Transverse colon (tissue), 4 donors: ENCODE data around the gene OR6N2. TPM values are rescaled to one million over a fixed set of nuclear protein-coding genes. Genes with fewer than 3 reads are reported as not detected.

ENCODE experiments used
- DNase-seq: peaks from one replicate; pipeline ENCODE4 v3.0.0-alpha.2; 2019
- H3K27ac ChIP-seq, 4 donors: fragments of 200-600 bp; sonication (generic); 2 replicates each; pipeline ENCODE4 v1.5.1; 2016 to 2018; ENCODE audit warnings: inconsistent platforms in 4 of 4
- H3K27me3 ChIP-seq: fragments of 200-600 bp; sonication (generic); 2 replicates; pipeline ENCODE4 v1.5.1; 2017; ENCODE audit warnings: inconsistent platforms
- H3K36me3 ChIP-seq, 4 donors: fragments of 200-600 bp; sonication (generic); 2 replicates each; pipeline ENCODE4 v1.5.1; 2017 to 2019; ENCODE audit warnings: inconsistent platforms in 4 of 4
- H3K4me1 ChIP-seq, 4 donors: fragments of 200-600 bp; sonication (generic); 2 replicates each; pipeline ENCODE4 v1.5.1; 2017 to 2020; ENCODE audit warnings: inconsistent platforms in 4 of 4
- H3K4me3 ChIP-seq, 4 donors: fragments of 200-600 bp; sonication (generic); 1 replicate in 1 of 4; 2 replicates in 3 of 4; pipeline versions ENCODE4 v1.5.1 to v1.6.1; 2017 to 2019; ENCODE audit warnings: inconsistent platforms in 4 of 4
- H3K9me3 ChIP-seq, 2 donors: fragments of 200-600 bp; sonication (generic); 2 replicates each; pipeline ENCODE4 v1.5.1; 2017 to 2019; ENCODE audit warnings: inconsistent platforms in 2 of 2
- CTCF ChIP-seq, 5 experiments: fragments of 200-600 bp in 3 of 5; fragments of 450-650 bp in 2 of 5; sonication (generic) in 3 of 5; IDR thresholded peaks; 1 replicate in 2 of 5; 2 replicates in 3 of 5; pipeline ENCODE4 v1.5.1; 2016 to 2017; ENCODE audit warnings: antibody characterized with exemption in 5 of 5, inconsistent platforms in 3 of 5, mild to moderate bottlenecking in 2 of 5, moderate library complexity in 1 of 5
- EP300 ChIP-seq: sonication (generic); formaldehyde crosslinking; IDR thresholded peaks from one replicate; pipeline ENCODE4 v1.6.1; 2017; ENCODE audit warnings: antibody characterized with exemption, low read depth
- POLR2A ChIP-seq: fragments of 450-650 bp; IDR thresholded peaks from one replicate; pipeline ENCODE4 v1.6.1; 2016; ENCODE audit warnings: antibody characterized with exemption, mild to moderate bottlenecking, moderate library complexity
- POLR2AphosphoS5 ChIP-seq, 3 donors: sonication (generic); formaldehyde crosslinking; IDR thresholded peaks; one replicate each; pipeline ENCODE4 v1.6.1; 2016; ENCODE audit warnings: antibody characterized with exemption in 3 of 3
- WGBS, 2 donors: methylation state at CpG; one replicate each; pipeline ENCODE4 v1.1.5; 2018; ENCODE audit warnings: low coverage in 1 of 2; 5-methylcytosine and 5-hydroxymethylcytosine counted together
- in situ Hi-C, 4 donors: fragments of 200-750 bp; cut with MboI; loops; one replicate each; pipeline versions ENCODE4 v1.15.0 to v1.15.1; 2017; ENCODE audit warnings: low sequenced_read_pairs in 3 of 4, low pct_ligation_motif_present in 1 of 4, low pct_unique_long_range_greater_than_20kb in 1 of 4
- intact Hi-C: fragments of 100-400 bp; cut with DNase I; formaldehyde crosslinking; loops from one replicate; pipeline ENCODE4 v1.15.1; 2023; ENCODE audit warnings: low total_unique reads
- total RNA-seq, 4 donors: library from RNA; depleted of rRNA; stranded (reverse); fragments of >200 nt; gene quantifications; one replicate each; pipeline ENCODE4 v1.1.0, GENCODE V29; 2016

The OR6N2 gene
- total RNA-seq, 4 donors from 2014 or later = not detected

GRCh38 chr1:158798531-158798930, 17.5 kb upstream of the OR6N2 start:
- Histone ChIP-seq H3K36me3 (no peaks in the 10 kb centered on the region), H3K4me1 (no peaks in the 10 kb centered on the region), H3K27me3 (no peaks in the 10 kb centered on the region), H3K9me3 (no peaks in the 10 kb centered on the region), H3K4me3 (no peak overlapping the region), H3K27ac (no peak overlapping the region)
- TF ChIP-seq CTCF (IDR thresholded peaks at IDR 0.05) (no peak), EP300 (no peak), POLR2AphosphoS5 (IDR thresholded peaks at IDR 0.05) (no peak), POLR2A (no peak)
- in situ Hi-C loops (no loop called here), intact Hi-C loops (no loop called here)
- DNase-seq = no peak
- 67 to 78% methylated on average over 3 of the region's 3 CpGs for WGBS, 2 donors

- Histone ChIP-seq H3K4me1 (no peaks in the 10 kb centered on the region), H3K27me3 (no peaks in the 10 kb centered on the region), H3K4me3 (no peak overlapping the region), H3K9me3 (no peaks in the 10 kb centered on the region), H3K27ac (no peak overlapping the region), H3K36me3 (no peaks in the 10 kb centered on the region)
- no peak for DNase-seq
- in situ Hi-C loops (no loop called here), intact Hi-C loops (no loop called here)
- 70 to 89% methylated on average over 5 to 6 of the region's 6 CpGs for WGBS, 2 donors
- no peak for TF ChIP-seq POLR2AphosphoS5 (IDR thresholded peaks at IDR 0.05)
- TF ChIP-seq EP300 = no peak
- no peak for TF ChIP-seq CTCF (IDR thresholded peaks at IDR 0.05)
- no peak for TF ChIP-seq POLR2A
Measured at GRCh38 chr1:158794247-158794646, 13.2 kb upstream of the OR6N2 start.

GRCh38 chr1:158793604-158794003, 12.6 kb upstream of the OR6N2 start:
- Histone ChIP-seq H3K4me3 (no peak overlapping the region), H3K27ac (no peak overlapping the region), H3K27me3 (no peaks in the 10 kb centered on the region), H3K4me1 (no peaks in the 10 kb centered on the region), H3K9me3 (no peaks in the 10 kb centered on the region), H3K36me3 (no peaks in the 10 kb centered on the region)
- TF ChIP-seq POLR2AphosphoS5 (IDR thresholded peaks at IDR 0.05) (no peak), POLR2A (no peak), CTCF (IDR thresholded peaks at IDR 0.05) (no peak), EP300 (no peak)
- in situ Hi-C loops (no loop called here), intact Hi-C loops (no loop called here)
- no peak for DNase-seq
- WGBS, 2 donors = 92% methylated on average over 2 of the region's 2 CpGs; no CpG with 5 or more reads in 1 of the 2 donors

- in situ Hi-C loops = no loop called here
- no peak within 1 kb of the TSS for H3K4me3 ChIP-seq
- no peak within 1 kb of the TSS for H3K27ac ChIP-seq
- WGBS, 2 donors = 50 to 82% methylated on average over 1 to 6 of the region's 6 CpGs
- TF ChIP-seq POLR2AphosphoS5 (IDR thresholded peaks at IDR 0.05) (no peak), CTCF (IDR thresholded peaks at IDR 0.05) (no peak), POLR2A (no peak), EP300 (no peak)
- no peaks in the 10 kb centered on the region for H3K9me3 ChIP-seq
- intact Hi-C loops = loop anchor here (10.0 kb wide), 1 partner anchor 1203 kb away; no protein-coding TSS in a partner anchor
- H3K4me1 ChIP-seq = no peaks in the 10 kb centered on the region
- no peak for DNase-seq
- no peaks in the 10 kb centered on the region for H3K36me3 ChIP-seq
- no peaks in the 10 kb centered on the region for H3K27me3 ChIP-seq
Measured at GRCh38 chr1:158771950-158772866, 8.8 kb downstream of the OR6N2 start, which contains the start of gene OR6N1. Gene OR6N1, minus strand, starts transcription at chr1:158772195. Its CDS starts 5,513 bp downstream, at chr1:158766682.
